Activated naive CD4-positive, alpha-beta T cell treated with anti-CD3 and anti-CD28 coated beads for 36 hours (primary cell): ENCODE data around the gene CNRIP1. TPM values are rescaled to one million over a fixed set of nuclear protein-coding genes. Genes with fewer than 3 reads are reported as not detected.
"Not testable (repeated sequence)": the region's sequence is repeated elsewhere in the genome, so short reads cannot be mapped to it uniquely, and the experiment has no call there.

Source experiments
- CTCF ChIA-PET: fragments of 350-600 bp; sonication (Branson Sonifier 250); formaldehyde crosslinking; loops from one replicate; lab custom pipeline; 2021; ENCODE audit warnings: antibody characterized with exemption; lab: Charles Lee
- DNase-seq: peaks from one replicate; pipeline ENCODE4 v3.0.0-alpha.2; 2020
- H3K27ac Mint-ChIP-seq: one replicate; pipeline ENCODE4 v1.8.0; 2021; ENCODE audit warnings: mild to moderate bottlenecking, mixed read lengths
- H3K27me3 Mint-ChIP-seq: one replicate; pipeline ENCODE4 v1.8.0; 2021; ENCODE audit warnings: low read depth, mixed read lengths
- H3K36me3 Mint-ChIP-seq: one replicate; pipeline ENCODE4 v1.8.0; 2021; ENCODE audit warnings: low read depth, mixed read lengths
- H3K4me1 Mint-ChIP-seq: one replicate; pipeline ENCODE4 v1.8.0; 2021; ENCODE audit warnings: low read depth, mixed read lengths
- H3K4me3 Mint-ChIP-seq: one replicate; pipeline ENCODE4 v1.8.0; 2021; ENCODE audit warnings: mild to moderate bottlenecking, moderate library complexity, mixed read lengths
- H3K9me3 Mint-ChIP-seq: one replicate; pipeline ENCODE4 v1.8.0; 2021; ENCODE audit warnings: mixed read lengths
- intact Hi-C: fragments of 100-400 bp; cut with micrococcal nuclease; formaldehyde crosslinking; loops from one replicate; pipeline ENCODE4 v1.15.1; 2023
- total RNA-seq, 2 experiments: library from RNA; stranded (reverse); gene quantifications; one replicate each; pipeline ENCODE4 v1.2.3, GENCODE V29; 2021

The CNRIP1 gene
- total RNA-seq, 2 experiments from 2014 or later, result not detected

GRCh38 chr2:68356599-68357239 lies 37.0 kb upstream of the CNRIP1 start:
- Mint-ChIP-seq H3K4me3 (no peak overlapping the region), H3K9me3 (no peaks in the 10 kb centered on the region), H3K36me3 (no peaks in the 10 kb centered on the region), H3K27ac (no peak overlapping the region), H3K27me3 (no peaks in the 10 kb centered on the region), H3K4me1 (no peaks in the 10 kb centered on the region)
- CTCF ChIA-PET, result interaction anchor here (0.6 to 1.7 kb wide), 5 partner anchors 23 to 207 kb away, joined by 3 to 6 read pairs (median 3); no protein-coding TSS in a partner anchor
- intact Hi-C loops, result no loop called here
- no peak for DNase-seq

- Mint-ChIP-seq H3K27me3 (peaks cover 2% of the 10 kb centered on the region), H3K9me3 (no peaks in the 10 kb centered on the region), H3K27ac (no peak overlapping the region), H3K4me3 (no peak overlapping the region), H3K4me1 (no peaks in the 10 kb centered on the region), H3K36me3 (no peaks in the 10 kb centered on the region)
- CTCF ChIA-PET, result interaction anchor here (0.7 to 2.2 kb wide), 3 partner anchors 8 to 89 kb away, joined by 4 to 8 read pairs (median 4); no protein-coding TSS in a partner anchor
- DNase-seq, result no peak
- intact Hi-C loops, result no loop called here
These were observed 33.1 kb upstream of the CNRIP1 start for GRCh38 chr2:68352651-68353391.

- no peaks in the 10 kb centered on the region for H3K9me3 Mint-ChIP-seq
- intact Hi-C loops, result no loop called here
- CTCF ChIA-PET, result no interaction called here
These were observed 32.2 kb upstream of the CNRIP1 start for GRCh38 chr2:68351997-68352396.

GRCh38 chr2:68349091-68349490 lies 29.3 kb upstream of the CNRIP1 start:
- DNase-seq, H3K9me3 Mint-ChIP-seq, H3K4me3 Mint-ChIP-seq, intact Hi-C loops, H3K4me1 Mint-ChIP-seq, H3K36me3 Mint-ChIP-seq, H3K27ac Mint-ChIP-seq: not testable (repeated sequence)
- CTCF ChIA-PET, result interaction anchor here (2.0 kb wide), 1 partner anchor 92 kb away, joined by 6 read pairs; no protein-coding TSS in a partner anchor
- peaks cover 12% of the 10 kb centered on the region for H3K27me3 Mint-ChIP-seq

More at GRCh38 chr2:68351997-68352396, 32.2 kb upstream of the CNRIP1 start:
- H3K36me3 Mint-ChIP-seq, result no peaks in the 10 kb centered on the region
- peaks cover 8% of the 10 kb centered on the region for H3K27me3 Mint-ChIP-seq
- DNase-seq, result no peak
- H3K4me3 Mint-ChIP-seq, result no peak overlapping the region
- H3K4me1 Mint-ChIP-seq, result no peaks in the 10 kb centered on the region
- no peak overlapping the region for H3K27ac Mint-ChIP-seq

- H3K4me3 Mint-ChIP-seq, result no peak overlapping the region
- H3K27me3 Mint-ChIP-seq, result peaks cover 16% of the 10 kb centered on the region
- CTCF ChIA-PET, result interaction anchor here (1.8 kb wide), 1 partner anchor 313 kb away, joined by 3 read pairs; no protein-coding TSS in a partner anchor
- H3K9me3 Mint-ChIP-seq, result no peaks in the 10 kb centered on the region
- H3K4me1 Mint-ChIP-seq, result no peaks in the 10 kb centered on the region
- no peaks in the 10 kb centered on the region for H3K36me3 Mint-ChIP-seq
- H3K27ac Mint-ChIP-seq, result no peak overlapping the region
- DNase-seq, result no peak
- intact Hi-C loops, result no loop called here
These were observed 25.6 kb upstream of the CNRIP1 start for GRCh38 chr2:68345129-68345875.

- intact Hi-C loops, result no loop called here
- no peak overlapping the region for H3K27ac Mint-ChIP-seq
- H3K4me1 Mint-ChIP-seq, result no peaks in the 10 kb centered on the region
- CTCF ChIA-PET, result interaction anchor here (1.0 to 1.8 kb wide), 2 partner anchors 222 to 312 kb away, joined by 3 read pairs; no protein-coding TSS in a partner anchor
- H3K4me3 Mint-ChIP-seq, result no peak overlapping the region
- H3K9me3 Mint-ChIP-seq, result no peaks in the 10 kb centered on the region
- no peaks in the 10 kb centered on the region for H3K36me3 Mint-ChIP-seq
- H3K27me3 Mint-ChIP-seq, result peaks cover 21% of the 10 kb centered on the region
- no peak for DNase-seq
These were observed 24.3 kb upstream of the CNRIP1 start for GRCh38 chr2:68344031-68344430.

- Mint-ChIP-seq H3K4me3 (no peak overlapping the region), H3K27me3 (peaks cover 20% of the 10 kb centered on the region), H3K27ac (no peak overlapping the region), H3K9me3 (no peaks in the 10 kb centered on the region), H3K4me1 (no peaks in the 10 kb centered on the region), H3K36me3 (no peaks in the 10 kb centered on the region)
- intact Hi-C loops, result no loop called here
- CTCF ChIA-PET, result no interaction called here
- DNase-seq, result no peak
These were observed 22.7 kb upstream of the CNRIP1 start for GRCh38 chr2:68342470-68342869.

- no peak for DNase-seq
- no peaks in the 10 kb centered on the region for H3K9me3 Mint-ChIP-seq
- no peaks in the 10 kb centered on the region for H3K4me1 Mint-ChIP-seq
- no peak overlapping the region for H3K4me3 Mint-ChIP-seq
- CTCF ChIA-PET, result no interaction called here
- H3K27me3 Mint-ChIP-seq, result peaks cover 17% of the 10 kb centered on the region
- intact Hi-C loops, result no loop called here
- no peaks in the 10 kb centered on the region for H3K36me3 Mint-ChIP-seq
- H3K27ac Mint-ChIP-seq, result no peak overlapping the region
These were observed 21.8 kb upstream of the CNRIP1 start for GRCh38 chr2:68341583-68341982.

- peaks cover 13% of the 10 kb centered on the region for H3K27me3 Mint-ChIP-seq
- H3K4me3 Mint-ChIP-seq, result no peak overlapping the region
- H3K4me1 Mint-ChIP-seq, result no peaks in the 10 kb centered on the region
- CTCF ChIA-PET, result no interaction called here
- no peaks in the 10 kb centered on the region for H3K9me3 Mint-ChIP-seq
- H3K36me3 Mint-ChIP-seq, result no peaks in the 10 kb centered on the region
- no peak for DNase-seq
- intact Hi-C loops, result no loop called here
- no peak overlapping the region for H3K27ac Mint-ChIP-seq
These were observed 21.2 kb upstream of the CNRIP1 start for GRCh38 chr2:68341062-68341329.

GRCh38 chr2:68340226-68341061 lies 20.7 kb upstream of the CNRIP1 start:
- Mint-ChIP-seq H3K4me1 (no peaks in the 10 kb centered on the region), H3K36me3 (no peaks in the 10 kb centered on the region), H3K9me3 (no peaks in the 10 kb centered on the region), H3K27me3 (peaks cover 15% of the 10 kb centered on the region), H3K4me3 (no peak overlapping the region), H3K27ac (no peak overlapping the region)
- intact Hi-C loops, result no loop called here
- CTCF ChIA-PET, result no interaction called here
- DNase-seq, result no peak

- Mint-ChIP-seq H3K27me3 (peaks cover 17% of the 10 kb centered on the region), H3K36me3 (no peaks in the 10 kb centered on the region), H3K4me1 (no peaks in the 10 kb centered on the region), H3K9me3 (no peaks in the 10 kb centered on the region), H3K4me3 (no peak overlapping the region), H3K27ac (no peak overlapping the region)
- CTCF ChIA-PET, result interaction anchor here (0.6 to 1.5 kb wide), 2 partner anchors 11 to 112 kb away, joined by 3 to 4 read pairs; no protein-coding TSS in a partner anchor
- DNase-seq, result no peak
- intact Hi-C loops, result no loop called here
These were observed 16.4 kb upstream of the CNRIP1 start for GRCh38 chr2:68336192-68336591.

- Mint-ChIP-seq H3K27ac (no peak overlapping the region), H3K4me1 (no peaks in the 10 kb centered on the region), H3K36me3 (no peaks in the 10 kb centered on the region), H3K4me3 (no peak overlapping the region), H3K9me3 (no peaks in the 10 kb centered on the region), H3K27me3 (peaks cover 9% of the 10 kb centered on the region)
- intact Hi-C loops, result no loop called here
- CTCF ChIA-PET, result interaction anchor here (0.7 to 1.6 kb wide), 2 partner anchors 24 to 107 kb away, joined by 3 to 6 read pairs; no protein-coding TSS in a partner anchor
- no peak for DNase-seq
These were observed 14.2 kb upstream of the CNRIP1 start for GRCh38 chr2:68333931-68334330.
